Activated CD4-positive, alpha-beta T cell treated with anti-CD3 and anti-CD28 coated beads, Interleukin-2, amount 50 U/mL, for 4 hours (primary cell): ENCODE measurements around the gene CBX6.

Experiments used
- DNase-seq, 2 experiments: peaks; one replicate each; pipeline ENCODE4 v3.0.0-alpha.2; 2020

CBX6 gene

DNA sequence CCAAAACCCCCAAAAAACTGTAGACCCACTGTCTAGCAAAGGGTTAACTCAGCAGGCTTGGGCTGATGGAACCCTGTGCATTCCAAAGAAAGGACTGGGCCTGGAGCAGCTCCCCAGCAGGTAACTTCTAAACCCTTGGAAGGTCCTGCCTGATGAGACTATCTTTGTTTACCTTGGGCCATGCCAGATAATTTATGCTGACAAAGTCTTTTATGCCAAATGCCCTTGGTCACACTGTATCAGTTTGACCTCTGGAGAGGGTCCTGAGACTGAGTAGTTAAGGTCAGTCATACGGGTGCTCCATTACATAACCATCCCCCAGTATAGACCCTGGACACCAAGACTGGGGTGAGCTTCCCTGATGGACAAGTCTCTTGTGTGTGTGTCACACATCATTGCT lies 56.2 kb downstream of the CBX6 start:
- DNase-seq, result no peak
